MG63 (cell line): Measurements from ENCODE around the gene CFAP74. TPM values are rescaled to one million over a fixed set of nuclear protein-coding genes. Genes with fewer than 3 reads are reported as not detected.

Source experiments
- DNase-seq: peaks from one replicate; pipeline ENCODE4 v3.0.0-alpha.2; 2020
- H3K27me3 ChIP-seq: fragments of 250-450 bp; sonication (Bioruptor Pico); 2 replicates; pipeline ENCODE4 v1.5.1; 2020; ENCODE audit warnings: mild to moderate bottlenecking, moderate library complexity
- H3K36me3 ChIP-seq: fragments of 250-450 bp; sonication (Bioruptor Pico); 2 replicates; pipeline ENCODE4 v1.5.1; 2020; ENCODE audit warnings: mild to moderate bottlenecking, moderate library complexity
- H3K4me3 ChIP-seq: fragments of 250-450 bp; sonication (Bioruptor Pico); 2 replicates; pipeline ENCODE4 v1.5.1; 2020; ENCODE audit warnings: mild to moderate bottlenecking, moderate library complexity
- H3K9me3 ChIP-seq: fragments of 250-450 bp; sonication (Bioruptor Pico); 2 replicates; pipeline ENCODE4 v1.5.1; 2020; ENCODE audit warnings: mild to moderate bottlenecking, moderate library complexity
- total RNA-seq: library from RNA; depleted of rRNA; stranded (reverse); fragments of >200 nt; shearing (Covaris generic); gene quantifications from 2 replicates; pipeline ENCODE4 v1.2.3, GENCODE V29; 2014; ENCODE audit warnings: low replicate concordance

CFAP74 gene
- total RNA-seq, 1 experiment from 2014 or later, result 0.20 TPM

GRCh38 chr1:2028870-2029560 is 25.4 kb upstream of the CFAP74 start:
- H3K27me3 ChIP-seq, result no peaks in the 10 kb centered on the region
- no peak overlapping the region for H3K4me3 ChIP-seq
- DNase-seq, result no peak
- no peaks in the 10 kb centered on the region for H3K36me3 ChIP-seq
- no peaks in the 10 kb centered on the region for H3K9me3 ChIP-seq

DNA sequence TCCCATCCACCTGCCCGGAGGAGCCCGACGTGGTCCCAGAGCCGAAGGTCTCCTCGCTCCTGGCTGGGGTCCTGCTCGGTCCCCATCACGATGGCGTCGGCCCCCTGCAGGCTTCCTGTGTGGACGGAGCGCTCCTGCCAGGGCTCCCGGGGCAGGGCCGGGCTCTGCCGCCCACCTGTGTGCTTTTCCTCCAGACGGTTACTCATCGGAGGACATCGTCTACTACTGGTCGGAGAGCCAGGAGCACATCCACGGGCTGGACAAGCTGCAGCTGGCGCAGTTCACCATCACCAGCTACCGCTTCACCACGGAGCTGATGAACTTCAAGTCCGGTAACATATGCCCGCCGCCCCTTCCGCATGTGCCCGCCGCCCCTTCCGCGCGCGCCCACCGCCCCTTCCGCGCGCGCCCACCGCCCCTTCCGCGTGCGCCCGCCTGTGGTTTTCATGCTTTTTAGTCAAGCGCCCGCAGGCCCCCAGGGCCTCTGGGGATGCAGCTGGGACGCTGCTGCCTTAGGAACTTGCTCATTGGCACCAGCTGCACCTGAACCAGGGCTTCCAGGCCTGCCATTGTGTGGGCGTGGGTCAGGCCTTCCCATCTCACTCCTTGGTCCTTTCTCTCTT is 24.5 kb upstream of the CFAP74 start:
- Histone ChIP-seq H3K27me3 (no peaks in the 10 kb centered on the region), H3K36me3 (no peaks in the 10 kb centered on the region), H3K9me3 (no peaks in the 10 kb centered on the region), H3K4me3 (no peak overlapping the region)
- DNase-seq, result no peak

- DNase-seq, result no peak
- H3K4me3 ChIP-seq, result no peak overlapping the region
- peaks cover 10% of the 10 kb centered on the region for H3K27me3 ChIP-seq
Observed at GRCh38 chr1:2025491-2025981, 21.9 kb upstream of the CFAP74 start.

DNA sequence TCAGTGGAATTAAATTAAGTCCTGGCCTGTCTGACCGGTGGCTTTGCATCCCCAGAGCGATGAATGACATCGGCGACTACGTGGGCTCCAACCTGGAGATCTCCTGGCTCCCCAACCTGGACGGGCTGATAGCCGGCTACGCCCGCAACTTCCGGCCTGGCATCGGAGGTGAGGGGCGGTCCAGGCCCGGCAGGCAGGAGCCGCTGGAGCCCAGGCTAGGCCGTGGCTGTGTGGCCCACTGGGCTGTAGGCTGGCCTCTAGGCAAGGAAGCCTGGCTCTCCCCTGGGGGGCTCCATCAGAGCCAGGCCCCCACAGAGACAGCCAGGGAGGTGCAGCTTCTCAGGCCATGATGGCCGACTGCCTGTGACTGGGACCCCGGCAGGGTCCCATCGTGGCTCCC is 21.3 kb upstream of the CFAP74 start:
- Histone ChIP-seq H3K9me3 (no peaks in the 10 kb centered on the region), H3K27me3 (peaks cover 17% of the 10 kb centered on the region), H3K36me3 (no peaks in the 10 kb centered on the region), H3K4me3 (no peak overlapping the region)
- no peak for DNase-seq

More at GRCh38 chr1:2025491-2025981, 21.9 kb upstream of the CFAP74 start:
- Histone ChIP-seq H3K9me3 (no peaks in the 10 kb centered on the region), H3K36me3 (no peaks in the 10 kb centered on the region)

- Histone ChIP-seq H3K9me3 (no peaks in the 10 kb centered on the region), H3K4me3 (no peak overlapping the region), H3K36me3 (no peaks in the 10 kb centered on the region), H3K27me3 (peaks cover 21% of the 10 kb centered on the region)
- no peak for DNase-seq
Observed at GRCh38 chr1:2024451-2024850, 20.9 kb upstream of the CFAP74 start.

GRCh38 chr1:2023187-2023586 is 19.6 kb upstream of the CFAP74 start:
- no peaks in the 10 kb centered on the region for H3K36me3 ChIP-seq
- peaks cover 21% of the 10 kb centered on the region for H3K27me3 ChIP-seq
- no peak overlapping the region for H3K4me3 ChIP-seq
- no peaks in the 10 kb centered on the region for H3K9me3 ChIP-seq
- no peak for DNase-seq

- Histone ChIP-seq H3K36me3 (no peaks in the 10 kb centered on the region), H3K27me3 (peaks cover 21% of the 10 kb centered on the region), H3K4me3 (no peak overlapping the region), H3K9me3 (no peaks in the 10 kb centered on the region)
- no peak for DNase-seq
Observed at GRCh38 chr1:2022063-2022770, 18.6 kb upstream of the CFAP74 start.

DNA sequence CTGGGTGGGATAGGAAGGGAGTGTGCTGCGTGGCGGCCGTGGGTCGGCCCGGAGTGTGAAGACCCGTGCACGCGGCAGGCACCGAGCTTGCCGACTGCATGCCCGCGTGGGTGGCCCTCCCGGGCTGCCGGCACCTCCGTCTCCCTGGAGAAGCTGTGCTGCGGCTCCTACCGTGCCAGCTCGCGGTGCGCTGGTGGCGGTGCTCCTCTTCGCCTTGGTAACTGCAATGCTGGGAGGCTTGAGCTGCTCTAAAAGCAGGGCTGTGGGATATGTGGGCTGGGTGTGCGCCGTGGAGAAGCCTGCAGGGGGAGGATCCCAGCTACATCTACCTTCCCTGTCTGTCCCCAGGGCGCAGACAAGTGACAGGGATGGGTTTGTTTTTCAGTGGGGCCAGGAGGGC is 18.0 kb upstream of the CFAP74 start:
- Histone ChIP-seq H3K4me3 (no peak overlapping the region), H3K27me3 (peaks cover 21% of the 10 kb centered on the region)
- DNase-seq, result no peak

GRCh38 chr1:2020310-2020655 is 16.7 kb upstream of the CFAP74 start:
- Histone ChIP-seq H3K36me3 (no peaks in the 10 kb centered on the region), H3K9me3 (no peaks in the 10 kb centered on the region), H3K4me3 (no peak overlapping the region), H3K27me3 (peaks cover 21% of the 10 kb centered on the region)
- DNase-seq, result no peak

More for the DNA sequence above, 18.0 kb upstream of the CFAP74 start:
- Histone ChIP-seq H3K9me3 (no peaks in the 10 kb centered on the region), H3K36me3 (no peaks in the 10 kb centered on the region)

GRCh38 chr1:2019571-2020309 is 16.2 kb upstream of the CFAP74 start:
- Histone ChIP-seq H3K27me3 (peaks cover 21% of the 10 kb centered on the region), H3K36me3 (no peaks in the 10 kb centered on the region), H3K9me3 (no peaks in the 10 kb centered on the region), H3K4me3 (no peak overlapping the region)
- no peak for DNase-seq

GRCh38 chr1:2019172-2019543 is 15.6 kb upstream of the CFAP74 start, which contains the start of gene GABRD:
GABRD (plus strand) TSS chr1:2019345; CDS start chr1:2019424, 79 bp downstream.
- H3K27me3 ChIP-seq, result peaks cover 24% of the 10 kb centered on the region
- DNase-seq, result peak; percentile 23

DNA sequence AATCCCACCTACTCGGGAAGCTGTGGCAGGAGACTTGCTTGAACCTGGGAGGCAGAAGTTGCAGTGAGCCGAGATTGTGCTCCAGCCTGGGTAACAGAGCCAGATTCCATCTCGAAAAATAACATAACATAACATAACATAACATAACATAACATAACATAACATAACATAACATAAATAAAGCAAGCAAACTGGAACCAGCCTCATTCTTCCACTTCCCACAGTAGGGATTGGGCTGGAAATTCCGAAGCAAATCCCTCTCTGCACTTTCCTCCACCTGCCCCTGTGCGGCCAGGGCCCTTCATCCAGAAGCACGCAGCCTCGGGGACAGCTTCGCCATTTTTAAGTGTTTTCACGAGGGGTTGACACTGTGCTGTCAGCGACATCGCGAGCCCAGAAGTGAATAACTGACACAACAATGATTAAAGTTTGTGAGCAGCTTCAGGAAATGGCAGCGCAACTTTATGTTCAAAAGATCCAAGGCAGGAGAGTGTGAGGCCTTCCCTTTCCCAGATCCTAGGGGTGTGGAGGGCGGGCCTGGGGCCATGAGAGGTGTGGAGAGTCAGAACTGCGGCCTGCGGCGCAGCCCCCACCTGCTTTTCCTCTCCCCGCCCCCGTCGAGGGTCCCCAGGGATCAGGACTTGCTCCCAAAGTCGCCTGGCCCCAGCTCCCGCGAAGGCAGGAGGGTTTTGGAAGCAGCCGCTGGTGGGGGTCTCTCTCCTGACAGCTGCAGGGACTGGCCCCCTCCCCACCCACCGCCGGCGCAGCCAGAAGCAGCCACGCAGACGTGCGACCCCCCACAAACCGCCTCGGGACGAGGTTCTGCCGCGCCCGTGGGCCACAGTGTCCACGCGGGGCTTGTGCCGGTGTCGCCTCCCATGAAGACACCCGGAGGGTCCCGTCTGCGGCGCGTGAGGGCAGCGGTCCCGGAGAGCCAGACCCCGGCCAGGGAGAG is 14.9 kb upstream of the CFAP74 start:
- no peak for DNase-seq
- H3K9me3 ChIP-seq, result no peaks in the 10 kb centered on the region
- H3K4me3 ChIP-seq, result no peak overlapping the region
- no peaks in the 10 kb centered on the region for H3K36me3 ChIP-seq
- peaks cover 25% of the 10 kb centered on the region for H3K27me3 ChIP-seq

More at GRCh38 chr1:2019172-2019543, 15.6 kb upstream of the CFAP74 start, which contains the start of gene GABRD:
- H3K4me3 ChIP-seq, result no peak within 1 kb of the TSS
- H3K9me3 ChIP-seq, result no peaks in the 10 kb centered on the region
- no peaks in the 10 kb centered on the region for H3K36me3 ChIP-seq

GRCh38 chr1:2016123-2016522 is 12.5 kb upstream of the CFAP74 start:
- Histone ChIP-seq H3K4me3 (no peak overlapping the region), H3K9me3 (no peaks in the 10 kb centered on the region), H3K36me3 (no peaks in the 10 kb centered on the region), H3K27me3 (peaks cover 21% of the 10 kb centered on the region)
- no peak for DNase-seq

DNA sequence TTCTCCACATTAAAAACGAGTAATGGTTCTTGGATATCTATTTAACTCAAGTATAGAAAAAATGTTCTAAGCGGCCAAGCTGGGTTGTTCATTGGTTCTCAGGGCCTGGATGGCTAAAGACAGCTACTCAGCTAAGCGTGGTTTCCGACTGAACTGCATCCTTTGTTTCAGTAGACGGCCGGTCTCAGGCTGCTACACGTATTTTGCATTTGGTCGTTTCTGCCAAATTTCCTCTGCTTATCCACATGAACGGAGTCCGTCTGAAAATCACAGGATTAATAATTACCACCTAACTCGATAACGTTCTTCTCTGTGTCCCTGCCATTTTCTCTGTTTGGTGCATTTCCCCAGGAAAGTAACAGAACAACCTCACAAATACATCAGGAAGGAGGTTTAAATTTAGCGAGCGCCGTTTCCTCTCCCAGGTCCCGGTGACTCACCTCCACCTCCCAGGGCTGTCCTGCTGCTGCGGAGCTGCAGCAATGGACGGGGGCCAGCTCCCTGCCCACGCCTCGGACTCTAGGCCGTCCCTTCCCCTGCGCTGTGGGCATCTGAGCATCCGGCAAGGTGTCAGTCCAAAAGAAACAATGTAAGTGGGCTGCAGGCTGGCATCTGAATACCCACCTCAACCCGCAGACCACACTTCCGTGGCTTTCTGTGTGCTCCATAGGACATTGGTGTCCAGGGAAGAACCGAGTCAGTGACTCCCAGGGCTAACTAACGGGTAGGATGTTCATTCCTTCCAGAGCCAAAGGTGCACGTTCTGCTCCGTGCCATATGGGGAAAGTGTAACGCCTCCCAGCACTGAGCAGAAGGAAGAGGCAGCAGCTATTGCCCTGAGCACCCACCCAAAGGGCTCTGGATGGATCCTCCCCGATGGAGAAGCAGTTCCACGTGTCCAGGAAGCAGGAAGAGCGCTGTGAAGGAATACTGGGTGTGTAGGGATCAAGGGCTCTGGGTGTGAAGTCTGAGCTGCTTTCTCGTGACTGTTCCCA is 11.5 kb upstream of the CFAP74 start:
- no peak overlapping the region for H3K4me3 ChIP-seq
- peaks cover 14% of the 10 kb centered on the region for H3K27me3 ChIP-seq
- peaks cover 3% of the 10 kb centered on the region; the same call in 1 of the 2 replicates for H3K9me3 ChIP-seq
- peak; percentile 75 for DNase-seq
- no peaks in the 10 kb centered on the region for H3K36me3 ChIP-seq

DNA sequence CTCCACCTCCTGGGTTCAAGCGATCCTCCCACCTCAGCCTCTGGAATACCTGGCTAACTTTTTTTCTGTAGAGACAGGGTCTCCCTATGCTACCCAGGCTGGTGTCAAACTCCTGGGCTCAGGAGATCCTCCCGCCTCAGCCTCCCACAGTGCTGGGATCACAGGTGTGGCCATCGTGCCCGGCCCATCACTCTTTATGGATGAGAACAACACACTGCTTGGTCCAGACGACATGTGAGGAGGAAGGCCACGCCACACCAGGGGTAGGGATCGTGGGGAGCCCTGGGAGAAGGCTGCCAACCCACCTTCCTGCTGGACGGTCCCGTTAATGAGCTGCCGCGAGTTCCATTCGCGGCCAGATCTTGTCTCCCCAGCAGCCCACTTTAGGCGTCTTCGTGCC is 10.6 kb upstream of the CFAP74 start:
- DNase-seq, result no peak
- no peaks in the 10 kb centered on the region for H3K36me3 ChIP-seq
- no peak overlapping the region for H3K4me3 ChIP-seq
- H3K27me3 ChIP-seq, result peaks cover 16% of the 10 kb centered on the region
- H3K9me3 ChIP-seq, result peaks cover 3% of the 10 kb centered on the region; the same call in 1 of the 2 replicates
